Measurements from ENCODE around the gene SPEG. TPM values are rescaled to one million over a fixed set of nuclear protein-coding genes. Genes with fewer than 3 reads are reported as not detected.

SPEG gene
- total RNA-seq, 1 experiment from 2014 or later, result 55.3 TPM

GRCh38 chr2:219467736-219468075 lies 33.1 kb downstream of the SPEG start:
- ChIA-PET CTCF (interaction anchor here (0.7 to 35.9 kb wide), 6 partner anchors 8 to 80 kb away, joined by 3 to 2316 read pairs (median 4); partner anchors contain the start of genes ASIC4, CHPF, DNPEP and TMEM198), POLR2A (interaction anchor here (1.0 kb wide), 1 partner anchor 22 kb away, joined by 3 read pairs; no protein-coding TSS in a partner anchor)
- no peak overlapping the region for H3K27ac Mint-ChIP-seq
- DNase-seq (ENCODE audit: low spot score), result no peak
- no peaks in the 10 kb centered on the region for H3K4me1 Mint-ChIP-seq
- peaks cover 4% of the 10 kb centered on the region; the same call in 1 of the 2 replicates for H3K36me3 Mint-ChIP-seq
- ATAC-seq, result no peak
- no peaks in the 10 kb centered on the region; the same call in 1 of the 2 replicates for H3K27me3 Mint-ChIP-seq (ENCODE audit: low read depth)
- no peak overlapping the region for H3K4me3 Mint-ChIP-seq
- H3K9me3 Mint-ChIP-seq, result no peaks in the 10 kb centered on the region
- no peak for TF ChIP-seq EMX1 (CRISPR knock-in tag; IDR thresholded peaks at IDR 0.05)
- no peak for TF ChIP-seq ZNF512 (CRISPR knock-in tag; IDR thresholded peaks at IDR 0.05; ENCODE audit: borderline replicate concordance)
- no peak for TF ChIP-seq MYBL2 (CRISPR knock-in tag; IDR thresholded peaks at IDR 0.05)
- no peak for TF ChIP-seq JAZF1 (CRISPR knock-in tag; IDR thresholded peaks at IDR 0.05)
- TF ChIP-seq CREB1 (CRISPR knock-in tag; IDR thresholded peaks at IDR 0.05), result no peak
- TF ChIP-seq E2F5 (CRISPR knock-in tag; IDR thresholded peaks at IDR 0.05), result no peak

DNA sequence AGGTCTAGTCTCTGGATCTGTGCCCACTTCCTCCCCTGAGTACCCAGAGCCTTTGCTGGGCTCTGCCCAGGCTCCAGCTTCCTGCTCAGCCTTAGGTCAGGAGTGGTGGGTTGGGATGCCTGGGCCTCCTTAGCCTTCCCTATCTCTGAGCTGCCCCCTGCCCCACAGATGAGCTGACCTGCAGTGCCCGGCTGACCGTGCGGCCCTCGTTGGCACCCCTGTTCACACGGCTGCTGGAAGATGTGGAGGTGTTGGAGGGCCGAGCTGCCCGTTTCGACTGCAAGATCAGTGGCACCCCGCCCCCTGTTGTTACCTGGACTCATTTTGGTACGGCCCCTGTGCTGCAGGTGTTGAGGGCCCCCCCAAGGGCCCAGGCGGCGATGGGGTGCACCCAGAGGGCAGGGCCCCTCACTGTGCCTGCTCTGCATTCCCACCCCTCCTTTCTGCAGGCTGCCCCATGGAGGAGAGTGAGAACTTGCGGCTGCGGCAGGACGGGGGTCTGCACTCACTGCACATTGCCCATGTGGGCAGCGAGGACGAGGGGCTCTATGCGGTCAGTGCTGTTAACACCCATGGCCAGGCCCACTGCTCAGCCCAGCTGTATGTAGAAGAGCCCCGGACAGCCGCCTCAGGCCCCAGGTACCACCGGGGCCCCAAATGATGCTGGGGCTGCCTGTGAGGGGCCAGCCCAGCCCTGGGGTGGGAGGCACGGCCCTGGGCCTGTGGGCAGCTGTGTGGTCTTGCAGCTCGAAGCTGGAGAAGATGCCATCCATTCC lies 34.0 kb downstream of the SPEG start:
- ATAC-seq (no peak), DNase-seq (ENCODE audit: low spot score) (no peak)
- no peaks in the 10 kb centered on the region for H3K4me1 Mint-ChIP-seq
- no peaks in the 10 kb centered on the region for H3K36me3 Mint-ChIP-seq
- H3K9me3 Mint-ChIP-seq, result no peaks in the 10 kb centered on the region
- ChIA-PET POLR2A (interaction anchor here (1.0 kb wide), 1 partner anchor 22 kb away, joined by 3 read pairs; no protein-coding TSS in a partner anchor), CTCF (interaction anchor here (0.6 to 35.9 kb wide), 6 partner anchors 7 to 57 kb away, joined by 3 to 2316 read pairs (median 3); partner anchors contain the start of genes ASIC4, CHPF and TMEM198)
- no peak overlapping the region for H3K27ac Mint-ChIP-seq
- H3K27me3 Mint-ChIP-seq (ENCODE audit: low read depth), result no peaks in the 10 kb centered on the region; the same call in 1 of the 2 replicates
- H3K4me3 Mint-ChIP-seq, result no peak overlapping the region
- TF ChIP-seq SMAD3 (CRISPR knock-in tag; IDR thresholded peaks at IDR 0.05; ENCODE audit: borderline replicate concordance) (no peak), E2F5 (CRISPR knock-in tag; IDR thresholded peaks at IDR 0.05) (no peak), PRDM15 (CRISPR knock-in tag; IDR thresholded peaks at IDR 0.05) (no peak), TP53 (CRISPR knock-in tag; IDR thresholded peaks at IDR 0.05) (no peak), ZNF317 (CRISPR knock-in tag; IDR thresholded peaks at IDR 0.05; ENCODE audit: borderline replicate concordance, low read depth) (no peak), GTF2I (CRISPR knock-in tag; conservative IDR thresholded peaks at IDR 0.05) (no peak), TEAD1 (CRISPR knock-in tag; IDR thresholded peaks at IDR 0.05) (no peak), GABPB1 (CRISPR knock-in tag; IDR thresholded peaks at IDR 0.05) (no peak), ATF6 (CRISPR knock-in tag; IDR thresholded peaks at IDR 0.05) (no peak), NFYB (CRISPR knock-in tag; conservative IDR thresholded peaks at IDR 0.05; ENCODE audit: low read depth) (no peak)
- TF ChIP-seq, protein P1, sequence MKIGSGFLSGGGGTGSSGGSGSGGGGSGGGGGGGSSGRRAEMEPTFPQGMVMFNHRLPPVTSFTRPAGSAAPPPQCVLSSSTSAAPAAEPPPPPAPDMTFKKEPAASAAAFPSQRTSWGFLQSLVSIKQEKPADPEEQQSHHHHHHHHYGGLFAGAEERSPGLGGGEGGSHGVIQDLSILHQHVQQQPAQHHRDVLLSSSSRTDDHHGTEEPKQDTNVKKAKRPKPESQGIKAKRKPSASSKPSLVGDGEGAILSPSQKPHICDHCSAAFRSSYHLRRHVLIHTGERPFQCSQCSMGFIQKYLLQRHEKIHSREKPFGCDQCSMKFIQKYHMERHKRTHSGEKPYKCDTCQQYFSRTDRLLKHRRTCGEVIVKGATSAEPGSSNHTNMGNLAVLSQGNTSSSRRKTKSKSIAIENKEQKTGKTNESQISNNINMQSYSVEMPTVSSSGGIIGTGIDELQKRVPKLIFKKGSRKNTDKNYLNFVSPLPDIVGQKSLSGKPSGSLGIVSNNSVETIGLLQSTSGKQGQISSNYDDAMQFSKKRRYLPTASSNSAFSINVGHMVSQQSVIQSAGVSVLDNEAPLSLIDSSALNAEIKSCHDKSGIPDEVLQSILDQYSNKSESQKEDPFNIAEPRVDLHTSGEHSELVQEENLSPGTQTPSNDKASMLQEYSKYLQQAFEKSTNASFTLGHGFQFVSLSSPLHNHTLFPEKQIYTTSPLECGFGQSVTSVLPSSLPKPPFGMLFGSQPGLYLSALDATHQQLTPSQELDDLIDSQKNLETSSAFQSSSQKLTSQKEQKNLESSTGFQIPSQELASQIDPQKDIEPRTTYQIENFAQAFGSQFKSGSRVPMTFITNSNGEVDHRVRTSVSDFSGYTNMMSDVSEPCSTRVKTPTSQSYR (CRISPR knock-in tag; IDR thresholded peaks at IDR 0.05), result no peak
- TF ChIP-seq, protein P2, sequence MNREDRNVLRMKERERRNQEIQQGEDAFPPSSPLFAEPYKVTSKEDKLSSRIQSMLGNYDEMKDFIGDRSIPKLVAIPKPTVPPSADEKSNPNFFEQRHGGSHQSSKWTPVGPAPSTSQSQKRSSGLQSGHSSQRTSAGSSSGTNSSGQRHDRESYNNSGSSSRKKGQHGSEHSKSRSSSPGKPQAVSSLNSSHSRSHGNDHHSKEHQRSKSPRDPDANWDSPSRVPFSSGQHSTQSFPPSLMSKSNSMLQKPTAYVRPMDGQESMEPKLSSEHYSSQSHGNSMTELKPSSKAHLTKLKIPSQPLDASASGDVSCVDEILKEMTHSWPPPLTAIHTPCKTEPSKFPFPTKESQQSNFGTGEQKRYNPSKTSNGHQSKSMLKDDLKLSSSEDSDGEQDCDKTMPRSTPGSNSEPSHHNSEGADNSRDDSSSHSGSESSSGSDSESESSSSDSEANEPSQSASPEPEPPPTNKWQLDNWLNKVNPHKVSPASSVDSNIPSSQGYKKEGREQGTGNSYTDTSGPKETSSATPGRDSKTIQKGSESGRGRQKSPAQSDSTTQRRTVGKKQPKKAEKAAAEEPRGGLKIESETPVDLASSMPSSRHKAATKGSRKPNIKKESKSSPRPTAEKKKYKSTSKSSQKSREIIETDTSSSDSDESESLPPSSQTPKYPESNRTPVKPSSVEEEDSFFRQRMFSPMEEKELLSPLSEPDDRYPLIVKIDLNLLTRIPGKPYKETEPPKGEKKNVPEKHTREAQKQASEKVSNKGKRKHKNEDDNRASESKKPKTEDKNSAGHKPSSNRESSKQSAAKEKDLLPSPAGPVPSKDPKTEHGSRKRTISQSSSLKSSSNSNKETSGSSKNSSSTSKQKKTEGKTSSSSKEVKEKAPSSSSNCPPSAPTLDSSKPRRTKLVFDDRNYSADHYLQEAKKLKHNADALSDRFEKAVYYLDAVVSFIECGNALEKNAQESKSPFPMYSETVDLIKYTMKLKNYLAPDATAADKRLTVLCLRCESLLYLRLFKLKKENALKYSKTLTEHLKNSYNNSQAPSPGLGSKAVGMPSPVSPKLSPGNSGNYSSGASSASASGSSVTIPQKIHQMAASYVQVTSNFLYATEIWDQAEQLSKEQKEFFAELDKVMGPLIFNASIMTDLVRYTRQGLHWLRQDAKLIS (CRISPR knock-in tag; IDR thresholded peaks at IDR 0.05; ENCODE audit: borderline replicate concordance), result no peak
